ENCODE results near the gene PDZRN3.

DNA sequence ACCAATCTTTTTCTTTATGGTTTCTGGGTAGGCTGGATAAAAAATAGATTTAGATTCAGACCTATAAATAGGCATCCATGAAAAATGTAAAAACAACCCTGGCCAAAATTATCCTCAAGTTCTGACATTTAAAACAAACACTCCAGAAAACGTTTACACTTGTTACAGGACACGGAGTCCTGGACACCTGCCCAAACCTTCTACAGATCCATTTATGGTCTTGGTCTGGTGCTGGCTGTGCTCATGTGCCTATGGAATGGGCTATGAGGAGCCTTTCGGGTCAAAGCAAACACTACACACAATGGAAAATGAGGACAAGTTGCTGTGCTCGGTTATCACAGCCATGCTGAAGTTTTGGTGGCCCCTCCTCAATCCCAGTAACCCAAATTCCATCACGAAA, 108.1 kb downstream of the PDZRN3 start:
- TF ChIP-seq, protein P1, sequence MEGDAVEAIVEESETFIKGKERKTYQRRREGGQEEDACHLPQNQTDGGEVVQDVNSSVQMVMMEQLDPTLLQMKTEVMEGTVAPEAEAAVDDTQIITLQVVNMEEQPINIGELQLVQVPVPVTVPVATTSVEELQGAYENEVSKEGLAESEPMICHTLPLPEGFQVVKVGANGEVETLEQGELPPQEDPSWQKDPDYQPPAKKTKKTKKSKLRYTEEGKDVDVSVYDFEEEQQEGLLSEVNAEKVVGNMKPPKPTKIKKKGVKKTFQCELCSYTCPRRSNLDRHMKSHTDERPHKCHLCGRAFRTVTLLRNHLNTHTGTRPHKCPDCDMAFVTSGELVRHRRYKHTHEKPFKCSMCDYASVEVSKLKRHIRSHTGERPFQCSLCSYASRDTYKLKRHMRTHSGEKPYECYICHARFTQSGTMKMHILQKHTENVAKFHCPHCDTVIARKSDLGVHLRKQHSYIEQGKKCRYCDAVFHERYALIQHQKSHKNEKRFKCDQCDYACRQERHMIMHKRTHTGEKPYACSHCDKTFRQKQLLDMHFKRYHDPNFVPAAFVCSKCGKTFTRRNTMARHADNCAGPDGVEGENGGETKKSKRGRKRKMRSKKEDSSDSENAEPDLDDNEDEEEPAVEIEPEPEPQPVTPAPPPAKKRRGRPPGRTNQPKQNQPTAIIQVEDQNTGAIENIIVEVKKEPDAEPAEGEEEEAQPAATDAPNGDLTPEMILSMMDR (IDR thresholded peaks at IDR 0.05; ENCODE audit: low read depth, low read length, missing input control) = no peak
- TF ChIP-seq TAF1 (conservative IDR thresholded peaks at IDR 0.05) (no peak), GABPA (IDR thresholded peaks at IDR 0.05 in 1 of 2, conservative IDR thresholded peaks at IDR 0.05 in 1 of 2) (no peak)
